GM18507 (cell line): ENCODE results near the gene DCAF15.

Source experiments
- DNase-seq: peaks from one replicate; pipeline ENCODE4 v3.0.0; 2011; ENCODE audit warnings: low read depth; ENCODE audit not compliant: insufficient read length; ENCODE audit errors: extremely low spot score
- FAIRE-seq: peaks from 2 replicates; lab custom pipeline; 2011; peaks lifted over from hg19 to GRCh38; lab: Jason Lieb, UNC

The DCAF15 gene

GRCh38 chr19:14005349-14006084 lies 53.2 kb downstream of the DCAF15 start:
- peak; percentile 58 for DNase-seq
- peak; percentile 83 for FAIRE-seq

- peak; percentile 96 for FAIRE-seq
- peak; percentile 65 for DNase-seq
Measured at GRCh38 chr19:14006085-14006765, 53.9 kb downstream of the DCAF15 start, which contains the start of gene RFX1. TSS of gene RFX1 (minus strand) at chr19:14006320. CDS start at chr19:13993843, 12,477 bp downstream.

- DNase-seq, result no peak
Measured at GRCh38 chr19:14006766-14007562, 54.7 kb downstream of the DCAF15 start.

More at GRCh38 chr19:14006766-14007562, 54.7 kb downstream of the DCAF15 start:
- no peak for FAIRE-seq
